Activated CD4-positive, alpha-beta T cell treated with anti-CD3 and anti-CD28 coated beads, Interleukin-10, Interleukin-2, amounts not matched to agents 100 ng/mL and 50 ng/mL, durations not matched to agents 16 hours and 8 hours (primary cell): ENCODE results near the gene IGSF22.
"Not testable (repeated sequence)": the region's sequence is repeated elsewhere in the genome, so short reads cannot be mapped to it uniquely, and the experiment has no call there.

Source experiments
- DNase-seq: peaks from one replicate; pipeline ENCODE4 v3.0.0-alpha.2; 2020

The IGSF22 gene

DNA sequence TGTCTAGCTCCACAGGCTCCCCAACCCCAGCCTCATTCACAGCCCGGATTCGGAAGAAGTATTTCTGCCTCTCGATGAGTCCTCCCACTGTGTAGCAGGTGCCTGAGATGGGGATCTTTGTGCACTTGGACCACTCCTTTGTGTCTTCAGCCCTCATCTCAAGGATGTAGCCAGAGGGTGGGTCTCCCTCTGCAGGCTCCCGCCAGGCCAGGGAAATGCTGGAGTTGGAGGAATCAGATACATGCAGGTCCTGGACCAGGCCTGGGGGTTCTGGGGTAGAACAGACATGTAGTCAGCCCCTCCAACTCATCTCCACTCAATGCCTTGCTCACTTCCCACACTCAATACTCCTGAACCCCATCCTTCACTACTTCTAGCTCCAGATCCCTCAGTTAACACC, 16.6 kb downstream of the IGSF22 start:
- no peak for DNase-seq

DNA sequence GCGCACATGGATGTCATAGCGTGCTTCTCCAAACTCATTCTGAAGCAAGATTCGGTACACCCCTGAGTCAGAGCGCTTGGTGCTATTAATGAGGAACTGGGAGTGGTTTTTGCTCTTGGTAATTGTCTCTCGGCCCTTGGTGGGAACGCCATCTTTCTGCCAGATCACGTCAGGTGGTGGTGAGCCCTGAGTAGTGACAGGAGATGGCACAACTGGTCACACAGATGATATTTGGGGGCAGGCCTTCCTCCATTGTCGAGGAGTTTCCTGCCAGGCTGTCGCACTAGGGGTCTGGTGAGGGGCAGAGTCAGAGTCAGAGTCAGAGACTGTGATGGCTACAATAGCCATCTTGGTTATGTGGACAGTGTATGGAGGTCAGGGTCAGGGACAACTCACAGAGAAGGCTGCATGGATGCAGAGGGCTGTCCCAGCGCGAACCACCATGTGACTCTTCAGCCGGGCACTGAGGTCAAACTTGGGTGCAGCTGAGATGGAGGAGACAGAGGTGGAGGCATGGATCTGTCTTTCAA, 18.1 kb downstream of the IGSF22 start:
- no peak for DNase-seq

DNA sequence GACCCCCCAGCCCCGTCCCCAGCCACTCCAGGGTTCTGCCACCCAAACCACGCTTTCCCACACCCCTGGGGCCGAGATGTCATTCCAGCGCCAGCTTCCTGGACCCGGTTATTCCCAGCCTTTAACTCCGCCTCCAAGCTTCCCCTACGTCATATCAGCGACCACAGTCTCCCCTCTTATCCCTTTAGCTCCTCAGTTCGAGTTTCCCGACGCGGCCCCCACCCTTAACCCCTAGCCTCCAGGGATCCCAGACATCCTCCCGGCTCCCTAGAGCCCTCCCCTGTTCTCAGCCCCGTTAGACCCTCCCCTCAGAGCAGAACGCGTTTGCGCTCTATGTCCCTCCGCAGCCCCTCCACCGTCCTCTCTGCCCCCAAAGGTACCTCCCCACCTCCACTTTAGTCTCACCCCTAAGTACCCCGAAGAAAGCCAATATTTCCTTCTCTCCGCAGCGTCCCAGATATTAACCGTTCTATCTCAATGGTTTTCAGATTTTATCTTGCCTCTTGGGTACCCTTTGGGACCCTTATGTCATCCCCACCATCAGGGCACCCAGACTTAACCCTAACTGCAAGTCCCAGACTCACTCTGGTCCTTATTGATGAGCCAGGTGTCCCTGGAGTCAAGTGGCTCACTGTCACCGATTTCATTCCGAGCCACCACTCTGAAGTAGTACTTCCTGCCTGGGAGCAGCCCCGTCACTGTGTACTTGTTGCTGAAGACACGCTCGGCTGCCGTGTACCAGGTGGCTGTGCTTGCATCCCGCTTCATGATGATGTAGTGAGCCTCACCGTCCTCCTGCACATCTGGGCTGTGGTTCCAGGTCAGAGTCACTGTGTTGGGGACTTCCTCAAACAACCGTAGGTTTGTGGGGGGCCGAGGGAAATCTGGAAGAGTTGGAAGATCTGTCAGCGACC, 19.4 kb downstream of the IGSF22 start:
- peak; percentile 12 for DNase-seq

DNA sequence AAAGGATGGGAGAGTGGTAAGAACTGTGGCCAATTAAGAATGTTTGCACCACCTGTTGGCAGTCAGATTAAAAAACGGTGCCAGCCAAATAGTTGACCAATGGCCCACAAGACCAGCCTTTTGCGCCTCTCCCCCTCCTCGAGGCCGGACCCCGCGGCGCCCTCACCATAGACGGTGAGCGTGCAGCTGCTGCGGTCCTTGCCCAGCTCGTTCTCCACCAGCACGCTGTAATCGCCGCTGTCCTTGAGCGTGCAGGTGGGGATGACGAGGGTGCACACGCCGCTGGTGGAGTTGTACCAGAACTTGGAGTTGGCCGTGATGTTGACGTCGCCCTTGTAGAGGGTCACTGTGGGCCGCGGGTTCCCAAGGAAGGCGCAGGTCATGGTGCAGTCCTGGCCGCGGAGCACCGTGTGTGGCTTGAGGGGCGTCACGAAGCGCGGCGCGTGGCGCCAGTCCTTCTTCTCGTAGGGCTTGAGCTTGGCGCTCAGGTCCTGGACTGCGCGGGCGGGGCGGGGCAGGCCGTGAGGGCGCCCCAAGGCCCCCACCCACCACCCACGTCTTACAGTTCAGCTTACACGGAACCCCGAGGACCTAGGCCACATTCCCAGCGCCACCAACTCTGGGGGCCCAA, 20.2 kb downstream of the IGSF22 start:
- DNase-seq: no peak

DNA sequence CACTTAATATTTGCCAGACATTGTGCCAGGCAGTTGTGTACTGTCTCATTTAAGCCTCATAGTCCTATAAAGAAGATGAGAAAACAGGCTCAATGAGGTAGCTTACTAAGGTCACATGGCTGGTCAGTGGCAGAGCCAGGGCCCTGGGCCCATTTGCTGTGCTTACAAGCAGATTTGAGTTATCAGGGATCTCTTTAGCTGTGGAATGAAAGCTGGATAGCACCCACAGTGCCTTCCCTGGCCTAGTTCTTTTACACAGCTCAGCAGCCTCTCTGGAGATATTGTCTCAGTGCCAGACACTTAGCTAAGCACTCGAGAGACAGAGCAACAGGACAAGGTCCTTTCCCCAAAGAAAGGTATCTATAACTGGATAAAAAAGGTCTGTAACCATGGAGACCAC, 21.3 kb downstream of the IGSF22 start:
- DNase-seq: no peak

DNA sequence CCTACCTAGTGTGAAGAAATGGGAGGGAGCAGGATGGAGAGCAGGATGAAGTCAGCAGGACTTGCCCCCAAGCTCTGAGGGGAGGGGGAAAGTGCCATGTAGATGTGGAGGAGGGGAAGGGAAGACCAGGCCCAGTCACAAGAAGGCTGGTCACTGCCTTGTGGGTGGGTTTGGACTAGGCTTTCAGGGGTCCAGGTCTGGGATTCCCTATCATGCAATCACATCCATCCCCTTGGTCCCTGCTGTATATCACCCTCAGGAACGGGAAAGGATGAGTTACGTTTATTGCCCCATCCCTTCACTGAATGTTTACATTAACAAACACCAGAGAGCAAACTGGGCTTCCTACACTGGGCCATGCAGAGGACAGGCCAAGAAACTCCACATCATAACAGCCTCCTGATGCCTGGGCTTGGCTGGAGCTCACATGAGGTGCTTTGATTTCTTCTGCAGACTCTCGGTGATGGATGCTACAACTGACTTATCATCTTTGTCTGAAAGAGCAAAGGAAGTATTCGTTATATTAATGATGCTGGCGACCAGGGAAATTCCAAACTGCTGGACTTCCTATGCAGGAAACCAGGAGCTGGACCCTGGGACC, 21.8 kb downstream of the IGSF22 start:
- DNase-seq: no peak

DNA sequence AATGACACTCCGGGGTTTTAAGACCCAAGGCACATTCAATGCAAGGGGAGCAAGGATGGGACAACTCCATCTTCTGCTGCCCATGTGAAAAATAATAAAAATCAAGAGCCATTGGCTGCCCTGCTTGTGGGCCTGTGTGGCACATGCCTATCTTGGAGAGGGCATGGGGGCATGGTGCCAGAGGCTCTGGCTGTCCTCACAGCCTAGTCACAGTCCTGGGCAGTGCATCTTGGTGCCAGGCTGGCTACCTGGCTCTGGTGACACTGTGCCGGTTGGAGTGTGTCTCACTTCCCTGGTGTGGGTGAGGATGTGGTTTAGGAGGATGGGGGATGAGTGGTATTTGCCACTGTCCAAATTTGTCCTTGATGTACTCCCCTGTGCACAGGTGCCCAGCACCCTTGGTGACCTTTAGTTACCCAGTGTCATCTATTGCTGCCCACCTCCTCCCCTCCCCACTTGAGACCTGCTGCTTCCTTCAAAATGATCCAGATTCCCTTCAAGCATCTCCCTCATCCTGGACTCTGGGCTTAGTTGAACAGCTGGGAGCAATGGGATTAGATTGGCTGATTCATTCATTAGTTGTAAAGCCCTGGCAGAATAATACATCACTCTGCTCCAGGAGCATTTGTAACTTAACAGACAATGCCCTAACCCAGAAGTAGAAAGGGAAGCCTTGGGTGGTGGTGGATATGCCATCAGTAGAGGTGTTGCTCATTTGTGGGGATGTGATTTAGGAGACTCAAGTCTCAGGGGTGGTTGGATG, 22.8 kb downstream of the IGSF22 start:
- no peak for DNase-seq

DNA sequence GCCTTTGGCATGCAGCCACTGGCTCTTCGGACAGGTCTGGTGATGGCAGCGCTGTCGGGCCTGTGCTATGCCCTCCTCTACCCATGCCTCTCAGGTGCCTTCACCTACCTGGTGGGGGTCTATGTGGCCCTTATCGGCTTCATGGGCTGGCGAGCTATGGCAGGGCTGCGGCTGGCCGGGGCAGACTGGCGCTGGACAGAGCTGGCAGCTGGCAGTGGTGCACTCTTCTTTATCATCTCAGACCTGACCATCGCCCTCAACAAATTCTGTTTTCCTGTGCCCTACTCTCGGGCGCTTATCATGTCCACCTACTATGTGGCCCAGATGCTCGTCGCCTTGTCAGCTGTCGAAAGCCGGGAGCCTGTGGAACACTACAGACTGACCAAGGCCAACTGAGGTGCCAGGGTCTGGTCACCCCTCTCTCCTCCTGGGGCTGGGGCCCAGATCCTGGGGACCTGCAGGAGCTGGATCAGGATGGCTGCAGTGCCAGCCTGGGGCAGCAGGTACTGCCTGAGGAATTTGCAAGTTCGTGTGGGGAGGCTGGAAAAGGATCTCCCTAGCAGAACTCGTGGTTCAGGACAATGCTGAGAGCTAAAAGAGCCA, 24.3 kb downstream of the IGSF22 start:
- no peak for DNase-seq

DNA sequence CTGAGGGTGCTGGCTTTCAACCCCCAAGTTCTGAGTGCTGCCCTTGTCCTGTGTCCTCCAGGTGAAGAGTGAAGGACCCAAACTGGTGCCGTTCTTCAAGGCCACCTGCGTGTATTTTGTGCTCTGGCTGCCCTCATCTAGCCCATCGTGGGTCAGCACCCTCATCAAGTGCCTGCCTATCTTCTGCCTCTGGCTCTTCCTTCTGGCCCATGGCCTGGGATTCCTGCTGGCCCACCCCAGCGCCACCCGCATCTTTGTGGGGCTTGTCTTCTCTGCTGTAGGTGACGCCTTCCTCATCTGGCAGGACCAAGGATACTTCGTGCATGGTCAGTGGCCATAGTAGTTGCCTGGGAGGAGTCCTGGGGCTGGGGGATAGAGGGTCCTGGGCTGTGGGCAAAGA, 25.1 kb downstream of the IGSF22 start:
- no peak for DNase-seq

DNA sequence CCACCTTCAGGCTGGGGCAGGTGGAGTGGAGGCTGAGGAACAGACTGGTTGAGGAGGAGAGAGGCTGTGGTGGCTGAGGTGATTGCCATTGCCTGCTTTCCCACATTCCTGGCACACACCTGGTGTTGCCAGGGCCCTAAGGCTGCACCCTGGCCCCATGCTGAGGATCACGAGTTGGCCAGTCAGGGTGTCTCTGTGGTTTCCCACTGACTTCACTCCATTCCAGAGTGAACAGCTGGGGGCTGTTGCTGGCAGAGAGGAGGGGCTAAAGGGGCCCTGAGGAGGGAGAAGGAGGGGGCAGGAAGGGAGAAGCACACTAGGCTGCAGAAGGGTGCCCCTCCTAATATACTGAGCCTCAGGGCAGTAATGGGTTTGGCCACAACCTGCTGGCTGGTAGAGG, 25.6 kb downstream of the IGSF22 start:
- no peak for DNase-seq

DNA sequence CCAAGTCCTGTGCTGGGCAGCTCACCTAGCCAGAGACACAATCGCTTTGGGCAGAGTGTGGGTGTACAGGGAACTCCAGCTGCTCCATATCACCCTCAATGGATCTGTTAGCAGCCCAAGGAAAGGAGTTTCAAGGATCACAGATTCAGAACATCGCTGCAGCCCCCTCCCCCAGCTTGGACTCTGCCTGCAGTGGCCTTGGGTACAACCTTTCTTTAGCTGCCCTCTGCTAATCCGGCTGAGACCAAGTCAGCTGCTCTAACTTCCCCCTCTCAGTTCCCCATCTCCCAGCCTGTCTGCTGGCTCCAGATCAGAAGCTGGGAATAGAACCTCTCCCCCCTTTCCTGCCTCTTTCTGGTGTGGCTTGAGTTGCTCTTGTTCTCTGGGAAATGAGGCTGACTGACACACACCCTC, 26.1 kb downstream of the IGSF22 start:
- DNase-seq: no peak

DNA sequence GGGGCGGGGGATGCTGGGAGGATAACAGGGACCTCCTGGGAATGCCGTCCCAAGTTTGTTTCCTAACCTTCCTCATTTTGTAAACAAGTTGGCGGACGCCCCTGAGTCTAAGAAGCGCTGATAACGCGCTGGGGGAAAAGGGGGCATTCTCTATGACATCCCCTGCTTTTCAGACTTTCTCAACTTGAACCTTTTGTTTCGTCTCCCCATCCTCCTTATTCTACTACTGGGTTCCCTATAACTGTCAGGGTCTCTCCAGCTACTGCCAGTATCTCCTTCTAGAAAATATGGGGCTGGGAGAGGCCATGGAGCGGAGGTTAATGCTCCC, 26.8 kb downstream of the IGSF22 start:
- DNase-seq: no peak

DNA sequence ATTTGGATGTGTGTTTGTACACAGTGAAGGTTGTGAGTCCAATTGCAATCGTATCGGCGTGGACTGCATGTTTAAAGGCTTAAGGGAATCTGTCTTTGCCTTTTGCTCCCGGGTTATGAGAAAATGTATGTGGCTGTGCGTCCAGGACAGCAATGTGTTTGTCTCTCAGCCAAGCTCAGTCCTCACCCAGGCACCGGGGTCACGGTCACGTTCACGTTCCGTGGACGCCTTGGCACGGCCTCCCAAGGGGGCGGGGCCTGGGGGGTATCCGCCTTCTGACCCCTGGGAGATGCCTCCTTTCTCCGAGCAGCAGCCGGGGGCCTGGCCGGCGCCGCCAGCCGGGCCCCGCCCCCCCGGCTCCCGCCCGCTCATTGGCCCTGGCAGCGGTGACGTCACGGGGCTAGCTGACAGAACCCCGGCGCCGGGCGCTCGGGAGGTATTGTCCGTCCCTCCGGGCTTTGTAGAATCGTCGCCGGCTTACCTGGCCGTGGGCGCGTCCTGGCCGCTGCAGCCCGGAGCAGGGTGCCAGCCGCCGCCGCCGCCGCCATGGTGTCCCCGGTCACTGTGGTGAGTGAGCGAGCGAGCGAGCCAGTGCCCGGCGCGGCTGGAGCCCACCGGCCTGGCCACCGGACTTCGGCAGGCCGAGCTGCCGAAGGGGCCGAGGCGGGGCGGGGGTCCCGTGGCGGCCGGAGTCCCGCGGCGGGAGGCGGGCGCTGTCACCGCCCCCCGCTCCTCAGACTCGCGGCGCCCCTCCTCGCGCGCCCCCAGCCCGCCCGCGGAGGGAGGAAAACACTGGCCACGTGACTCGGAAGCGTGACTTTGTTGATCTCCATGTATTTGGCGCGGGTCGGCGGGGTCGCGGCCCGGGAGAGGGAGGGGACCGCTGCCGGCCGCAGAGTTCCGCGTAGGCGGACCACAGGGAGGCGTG, 27.4 kb downstream of the IGSF22 start, which contains the start of gene TMEM86A:
TMEM86A (plus strand) TSS at position 439 of the 928 bp plus-strand sequence; CDS start at position 547, 108 bp downstream.
- peak; percentile 91 for DNase-seq

DNA sequence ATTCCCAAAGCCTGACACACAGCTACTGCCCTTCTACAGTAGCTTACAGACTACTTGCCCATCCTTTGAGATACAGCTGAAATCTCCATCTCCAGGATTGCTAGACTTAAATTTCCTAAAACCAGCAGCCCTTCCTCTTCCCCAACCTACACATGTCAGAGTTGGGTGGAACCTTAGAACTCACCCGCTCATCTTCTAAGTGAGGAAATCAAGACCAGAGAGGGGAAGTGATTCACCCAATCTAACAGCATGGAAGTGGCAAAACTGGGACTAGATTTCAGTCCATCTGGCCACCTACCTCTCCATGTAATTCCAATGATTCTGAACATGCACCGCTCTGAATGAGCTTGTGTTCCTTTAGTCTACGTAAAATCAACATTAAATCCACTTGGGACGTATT, 28.4 kb downstream of the IGSF22 start:
- no peak for DNase-seq

DNA sequence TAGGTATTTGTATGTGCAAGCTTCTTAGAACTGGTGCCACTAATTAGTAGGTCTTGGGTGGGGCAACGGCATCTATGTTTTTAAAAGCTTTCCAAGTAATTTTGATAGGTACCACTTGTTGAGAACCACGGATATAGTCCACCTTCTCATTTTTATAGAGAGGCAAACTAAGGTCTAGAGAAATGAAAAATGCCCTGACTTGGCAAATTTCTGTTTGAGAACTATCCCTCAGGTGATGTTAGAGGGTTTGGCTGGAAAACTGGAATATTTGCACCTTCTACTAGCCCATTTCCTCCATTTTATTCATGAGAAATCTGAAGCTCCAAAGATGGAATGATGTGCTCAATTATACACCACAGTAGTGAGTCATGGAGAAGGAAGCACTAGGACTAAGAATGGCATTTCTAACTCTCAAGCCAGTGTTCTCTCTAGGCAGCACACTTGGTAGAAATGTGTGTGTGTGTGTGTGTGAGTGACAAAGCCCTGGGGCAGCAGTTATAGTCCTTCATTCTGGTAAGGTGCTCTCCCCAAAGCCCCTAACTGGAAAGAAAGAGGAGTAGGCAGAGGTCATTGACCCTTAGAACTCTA, 29.3 kb downstream of the IGSF22 start:
- DNase-seq: no peak

DNA sequence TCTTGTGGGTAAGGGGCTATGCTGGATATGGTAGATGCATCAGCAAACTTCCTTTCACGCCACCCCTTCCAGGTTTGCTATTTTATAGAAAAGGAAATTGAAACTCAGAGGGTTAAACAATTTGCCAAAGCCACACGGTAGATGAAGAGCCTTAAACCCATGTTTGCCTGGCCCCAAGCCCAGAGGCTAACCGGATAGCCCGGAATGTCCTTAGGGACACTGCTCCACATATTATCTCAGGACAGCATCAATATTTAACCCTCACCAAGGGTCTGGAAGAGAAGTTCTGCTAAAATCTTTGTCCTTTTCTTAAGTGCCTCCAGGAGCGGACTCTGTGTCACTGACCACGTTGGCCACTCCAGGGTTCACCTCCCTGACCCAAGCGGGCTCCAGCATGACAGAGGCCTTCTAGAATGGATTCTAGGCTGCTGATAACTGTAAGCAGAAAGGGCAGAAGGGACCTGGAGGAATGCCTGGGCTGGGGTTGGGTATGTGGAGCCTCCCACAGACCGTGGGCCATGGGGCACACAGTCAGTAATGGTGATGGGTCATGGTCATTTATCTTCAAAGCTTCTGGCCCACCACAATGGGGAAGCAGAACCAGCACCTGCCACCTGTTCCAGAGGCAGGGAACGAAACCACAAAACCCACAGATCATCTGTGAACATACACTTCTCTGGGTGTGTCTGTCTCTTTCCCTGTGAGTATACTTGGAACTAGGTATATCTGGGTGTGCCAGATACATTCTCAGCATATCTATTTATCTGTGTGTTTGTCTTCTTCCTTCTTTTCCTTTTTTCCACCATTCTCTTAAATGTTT, 32.8 kb downstream of the IGSF22 start:
- DNase-seq: no peak

DNA sequence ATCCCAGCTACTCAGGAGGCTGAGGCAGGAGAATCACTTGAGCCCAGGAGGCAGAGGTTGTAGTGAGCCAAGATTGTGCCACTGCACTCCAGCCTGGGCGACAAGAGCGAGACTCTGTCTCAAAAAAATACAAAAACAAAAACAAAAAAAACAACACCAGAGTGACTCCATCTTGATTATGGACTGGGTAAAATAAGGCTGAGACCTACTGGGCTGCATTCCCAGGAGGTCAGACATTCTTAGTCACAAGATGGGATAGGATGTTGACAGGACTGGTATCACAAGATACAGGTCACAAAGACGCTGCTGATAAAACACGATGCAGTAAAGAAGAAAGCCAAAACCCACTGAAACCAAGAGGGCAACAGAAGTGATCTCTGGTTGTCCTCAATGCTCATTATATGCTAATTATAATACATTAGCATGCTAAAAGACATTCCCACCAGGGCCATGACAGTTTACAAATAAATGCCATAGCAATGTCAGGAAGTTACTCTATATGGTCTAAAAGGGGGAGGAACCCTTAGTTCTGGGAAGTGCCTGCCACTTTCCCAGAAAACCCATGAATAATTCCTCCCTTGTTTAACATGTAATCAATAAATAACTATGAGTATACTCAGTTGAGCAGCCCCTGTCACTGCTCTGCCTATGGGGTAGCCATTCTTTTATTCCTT, 34.4 kb downstream of the IGSF22 start:
- not testable (repeated sequence) for DNase-seq

DNA sequence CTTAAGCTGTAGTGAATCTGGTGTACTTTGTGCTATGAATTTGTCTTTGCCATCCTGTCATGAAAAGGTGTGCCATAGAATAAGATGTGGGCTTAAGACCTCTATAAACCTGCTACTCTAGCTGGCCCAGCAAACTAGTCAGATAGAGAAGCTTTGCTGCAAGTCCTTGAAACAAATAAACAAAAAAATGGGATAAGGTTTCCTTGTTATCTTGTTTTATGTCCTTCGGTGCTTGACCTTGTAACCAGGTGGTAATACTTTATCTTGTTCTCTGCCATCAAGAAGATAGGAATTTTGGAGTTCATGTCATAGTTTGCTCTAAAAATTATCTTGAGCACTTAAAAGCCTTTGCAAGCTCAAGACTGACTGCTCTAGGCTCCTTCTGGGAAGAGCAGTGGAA, 41.7 kb downstream of the IGSF22 start:
- DNase-seq: no peak

DNA sequence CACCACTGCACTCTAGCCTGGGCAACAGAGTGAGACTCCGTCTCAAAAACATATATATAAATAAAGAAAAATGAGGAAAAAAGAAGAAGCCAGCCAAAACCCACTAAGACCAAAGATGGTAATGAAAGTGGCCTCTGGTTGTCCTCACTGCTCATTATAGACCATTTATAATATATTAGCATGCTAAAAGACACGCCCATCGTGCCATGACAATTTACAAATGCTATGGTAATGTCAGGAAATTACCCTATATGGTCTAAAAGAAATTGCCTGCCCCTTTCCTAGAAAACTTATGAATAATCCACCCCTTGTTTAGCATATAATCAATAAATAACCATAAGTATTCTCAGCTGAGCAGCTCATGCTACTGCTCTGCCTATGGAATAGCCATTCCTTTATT, 43.5 kb downstream of the IGSF22 start:
- no peak for DNase-seq

DNA sequence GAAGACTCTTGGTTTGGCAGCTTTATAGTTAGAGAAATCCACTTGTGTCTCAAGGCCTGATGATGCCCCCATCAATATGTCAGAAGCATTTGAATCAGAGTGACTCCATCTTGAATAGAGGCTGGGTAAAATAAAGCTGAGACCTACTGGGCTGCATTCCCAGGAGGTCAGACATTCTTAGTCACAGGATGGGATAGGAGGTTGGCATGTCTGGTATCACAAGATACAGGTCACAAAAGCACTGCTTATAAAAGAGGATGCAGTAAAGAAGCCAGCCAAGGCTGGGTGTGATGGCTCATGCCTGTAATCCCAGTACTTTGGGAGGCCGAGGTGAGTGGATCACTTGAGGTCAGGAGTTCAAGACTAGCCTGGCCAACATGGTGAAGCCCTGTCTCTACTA, 44.0 kb downstream of the IGSF22 start:
- not testable (repeated sequence) for DNase-seq
